Stimulated activated naive CD8-positive, alpha-beta T cell treated with anti-CD3 and anti-CD28 coated beads, Interleukin-15, amount 100 ng/mL, for 72 hours (primary cell): ENCODE measurements around the gene ZNF436.
A peak's percentile ranks its signal among the peaks of the same experiment; 100 is the strongest.
"Not testable (repeated sequence)": the region's sequence is repeated elsewhere in the genome, so short reads cannot be mapped to it uniquely, and the experiment has no call there.

Source experiments
- ATAC-seq: fragments of 150-1000 bp; cut with Tn5 transposase; 2 replicates; pipeline ENCODE4 v1.10.0; 2021; ENCODE audit warnings: mild to moderate bottlenecking, moderate library complexity
- DNase-seq, 2 donors: peaks; one replicate each; pipeline ENCODE4 v3.0.0; 2021 to 2022
- H3K27ac Mint-ChIP-seq, 2 donors: one replicate each; pipeline ENCODE4 v1.8.0; 2022; ENCODE audit warnings: mild to moderate bottlenecking in 2 of 2, mixed read lengths in 2 of 2, moderate library complexity in 2 of 2
- H3K27me3 Mint-ChIP-seq: one replicate; pipeline ENCODE4 v1.8.0; 2022; ENCODE audit warnings: mixed read lengths
- H3K4me1 Mint-ChIP-seq: one replicate; pipeline ENCODE4 v1.8.0; 2022; ENCODE audit warnings: mild to moderate bottlenecking, mixed read lengths
- H3K4me3 Mint-ChIP-seq, 2 donors: one replicate each; pipeline ENCODE4 v1.8.0; 2022; ENCODE audit warnings: mild to moderate bottlenecking in 2 of 2, mixed read lengths in 2 of 2, moderate library complexity in 1 of 2
- H3K9me3 Mint-ChIP-seq, 2 donors: one replicate each; pipeline ENCODE4 v1.8.0; 2022; ENCODE audit warnings: mixed read lengths in 2 of 2

Gene ZNF436

GRCh38 chr1:23376890-23377811 is 7.5 kb upstream of the ZNF436 start:
- H3K9me3 Mint-ChIP-seq = no peaks in the 10 kb centered on the region
- no peak for DNase-seq
- no peak overlapping the region for H3K4me3 Mint-ChIP-seq

GRCh38 chr1:23374079-23374735 is 4.6 kb upstream of the ZNF436 start:
- not testable (repeated sequence) for H3K9me3 Mint-ChIP-seq, DNase-seq

More at GRCh38 chr1:23376890-23377811, 7.5 kb upstream of the ZNF436 start:
- Mint-ChIP-seq H3K4me1 (peaks cover 1% of the 10 kb centered on the region), H3K27me3 (no peaks in the 10 kb centered on the region), H3K27ac (no peak overlapping the region)
- ATAC-seq = no peak

GRCh38 chr1:23371987-23372880 is 2.6 kb upstream of the ZNF436 start:
- Mint-ChIP-seq H3K4me3 (no peak overlapping the region), H3K9me3 (no peaks in the 10 kb centered on the region), H3K27me3 (no peaks in the 10 kb centered on the region), H3K27ac (no peak overlapping the region), H3K4me1 (peaks cover 36% of the 10 kb centered on the region)
- no peak for ATAC-seq
- DNase-seq = no peak

More at GRCh38 chr1:23374079-23374735, 4.6 kb upstream of the ZNF436 start:
- not testable (repeated sequence) for ATAC-seq, H3K4me3 Mint-ChIP-seq, H3K27me3 Mint-ChIP-seq, H3K27ac Mint-ChIP-seq
- peaks cover 29% of the 10 kb centered on the region for H3K4me1 Mint-ChIP-seq

GRCh38 chr1:23370709-23371584 is 1.3 kb upstream of the ZNF436 start:
- H3K9me3 Mint-ChIP-seq = peaks cover 0 to 6% of the 10 kb centered on the region in 2 donors
- H3K4me3 Mint-ChIP-seq = peak overlapping the region in 1 of 2 donors; percentile 98
- H3K4me1 Mint-ChIP-seq = peaks cover 47% of the 10 kb centered on the region
- H3K27ac Mint-ChIP-seq = no peak overlapping the region
- ATAC-seq (no peak), DNase-seq (no peak)
- H3K27me3 Mint-ChIP-seq = no peaks in the 10 kb centered on the region

- ATAC-seq = no peak
- H3K4me1 Mint-ChIP-seq = peaks cover 47% of the 10 kb centered on the region
- peak overlapping the region; percentile 98 for H3K4me3 Mint-ChIP-seq
Observed at GRCh38 chr1:23370330-23370708, 683 bp upstream of the ZNF436 start.

GRCh38 chr1:23368562-23369334 is 888 bp downstream of the ZNF436 start:
- peak; percentile 85 for ATAC-seq

More at GRCh38 chr1:23370330-23370708, 683 bp upstream of the ZNF436 start:
- no peak for DNase-seq
- Mint-ChIP-seq H3K27ac (peak overlapping the region in 1 of 2 donors; percentile 24), H3K9me3 (peaks cover 0 to 9% of the 10 kb centered on the region in 2 donors), H3K27me3 (no peaks in the 10 kb centered on the region)

GRCh38 chr1:23367791-23368561 is 1.7 kb downstream of the ZNF436 start:
- H3K4me1 Mint-ChIP-seq = peaks cover 47% of the 10 kb centered on the region
- H3K9me3 Mint-ChIP-seq = peaks cover 3 to 16% of the 10 kb centered on the region in 2 donors
- peak overlapping the region; percentile 98 for H3K27ac Mint-ChIP-seq
- ATAC-seq (peak; percentile 96), DNase-seq (peak; percentile 97 to 99)
- H3K27me3 Mint-ChIP-seq = no peaks in the 10 kb centered on the region
- peak overlapping the region; percentile 98 for H3K4me3 Mint-ChIP-seq

More at GRCh38 chr1:23368562-23369334, 888 bp downstream of the ZNF436 start:
- Mint-ChIP-seq H3K4me3 (peak overlapping the region; percentile 98), H3K27ac (peak overlapping the region; percentile 98), H3K4me1 (peaks cover 47% of the 10 kb centered on the region), H3K9me3 (peaks cover 0 to 9% of the 10 kb centered on the region in 2 donors), H3K27me3 (no peaks in the 10 kb centered on the region)
- DNase-seq = peak; percentile 89

GRCh38 chr1:23367451-23367790 is 2.2 kb downstream of the ZNF436 start:
- ATAC-seq = no peak
- no peaks in the 10 kb centered on the region for H3K27me3 Mint-ChIP-seq
- H3K4me3 Mint-ChIP-seq = peak overlapping the region; percentile 98
- DNase-seq = no peak
- H3K9me3 Mint-ChIP-seq = peaks cover 9 to 21% of the 10 kb centered on the region in 2 donors
- H3K27ac Mint-ChIP-seq = peak overlapping the region; percentile 98
- peaks cover 47% of the 10 kb centered on the region for H3K4me1 Mint-ChIP-seq

GRCh38 chr1:23366598-23366997 is 3.0 kb downstream of the ZNF436 start:
- Mint-ChIP-seq H3K27ac (no peak overlapping the region), H3K27me3 (no peaks in the 10 kb centered on the region), H3K4me1 (peaks cover 41% of the 10 kb centered on the region), H3K4me3 (peak overlapping the region; percentile 98), H3K9me3 (peaks cover 17 to 22% of the 10 kb centered on the region in 2 donors)
- no peak for DNase-seq
- no peak for ATAC-seq

GRCh38 chr1:23366146-23366545 is 3.5 kb downstream of the ZNF436 start:
- ATAC-seq = no peak
- peaks cover 38% of the 10 kb centered on the region for H3K4me1 Mint-ChIP-seq
- H3K27me3 Mint-ChIP-seq = no peaks in the 10 kb centered on the region
- H3K27ac Mint-ChIP-seq = no peak overlapping the region
- H3K9me3 Mint-ChIP-seq = peaks cover 21 to 24% of the 10 kb centered on the region in 2 donors
- no peak for DNase-seq
- peak overlapping the region in 1 of 2 donors; percentile 98 for H3K4me3 Mint-ChIP-seq

GRCh38 chr1:23362218-23362713 is 7.4 kb downstream of the ZNF436 start:
- ATAC-seq (no peak), DNase-seq (peak in 1 of 2 donors; percentile 12)
- Mint-ChIP-seq H3K4me3 (no peak overlapping the region), H3K27ac (no peak overlapping the region), H3K9me3 (peaks cover 47 to 50% of the 10 kb centered on the region in 2 donors), H3K4me1 (peaks cover 11% of the 10 kb centered on the region), H3K27me3 (no peaks in the 10 kb centered on the region)

- no peak for DNase-seq
- Mint-ChIP-seq H3K27me3 (no peaks in the 10 kb centered on the region), H3K4me1 (peaks cover 7% of the 10 kb centered on the region), H3K9me3 (peaks cover 40 to 64% of the 10 kb centered on the region in 2 donors), H3K4me3 (no peak overlapping the region), H3K27ac (no peak overlapping the region)
- ATAC-seq = no peak
Observed at GRCh38 chr1:23358310-23358875, 11.2 kb downstream of the ZNF436 start.
